ENCODE data around the gene DOCK3. TPM values are rescaled to one million over a fixed set of nuclear protein-coding genes. Genes with fewer than 3 reads are reported as not detected.
"Not testable (repeated sequence)": the region's sequence is repeated elsewhere in the genome, so short reads cannot be mapped to it uniquely, and the experiment has no call there.

The DOCK3 gene
- polyA plus RNA-seq, 4 donors, result 0.13 to 0.34 TPM; not detected in 2

GRCh38 chr3:51110586-51110985 lies 435.9 kb downstream of the DOCK3 start:
- Histone ChIP-seq H3K36me3 (ENCODE audit: control insufficient read depth in 3 of 3, insufficient read depth in 2 of 3, low read depth in 1 of 3, low read length in 3 of 3) (no peaks in the 10 kb centered on the region), H3K4me3 (ENCODE audit: low read depth in 1 of 3, low read length in 3 of 3) (no peak overlapping the region), H3K27me3 (ENCODE audit: control insufficient read depth in 3 of 3, insufficient read depth in 3 of 3, low read length in 3 of 3) (no peaks in the 10 kb centered on the region), H3K9me3 (ENCODE audit: control insufficient read depth in 2 of 2, insufficient read depth in 1 of 2, low read depth in 1 of 2, low read length in 1 of 2) (no peaks in the 10 kb centered on the region), H3K27ac (ENCODE audit: low read depth in 1 of 3, low read length in 2 of 3) (no peak overlapping the region), H3K4me1 (ENCODE audit: control insufficient read depth in 3 of 3, insufficient read depth in 2 of 3, low read depth in 1 of 3, low read length in 2 of 3) (no peaks in the 10 kb centered on the region)
- DNase-seq (no peak), FAIRE-seq (no peak)
- WGBS, 3 donors, result 70 to 80% (median 71%) methylated on average over 3 of the region's 3 CpGs

GRCh38 chr3:51122944-51123343 lies 448.2 kb downstream of the DOCK3 start:
- FAIRE-seq (no peak), DNase-seq (no peak)
- Histone ChIP-seq H3K36me3 (ENCODE audit: control insufficient read depth in 3 of 3, insufficient read depth in 2 of 3, low read depth in 1 of 3, low read length in 3 of 3) (no peaks in the 10 kb centered on the region), H3K27me3 (ENCODE audit: control insufficient read depth in 3 of 3, insufficient read depth in 3 of 3, low read length in 3 of 3) (peaks cover 0 to 6% (median 0%) of the 10 kb centered on the region in 3 donors), H3K27ac (ENCODE audit: low read depth in 1 of 3, low read length in 2 of 3) (no peak overlapping the region), H3K9me3 (ENCODE audit: control insufficient read depth in 2 of 2, insufficient read depth in 1 of 2, low read depth in 1 of 2, low read length in 1 of 2) (no peaks in the 10 kb centered on the region), H3K4me3 (ENCODE audit: low read depth in 1 of 3, low read length in 3 of 3) (no peak overlapping the region), H3K4me1 (ENCODE audit: control insufficient read depth in 3 of 3, insufficient read depth in 2 of 3, low read depth in 1 of 3, low read length in 2 of 3) (no peaks in the 10 kb centered on the region)
- WGBS, 3 donors, result 67 to 84% (median 83%) methylated on average over 2 of the region's 2 CpGs

GRCh38 chr3:51123531-51123930 lies 448.8 kb downstream of the DOCK3 start:
- WGBS, 3 donors, result 78 to 85% (median 79%) methylated on average over 3 of the region's 3 CpGs
- H3K27ac ChIP-seq (ENCODE audit: low read depth in 1 of 3, low read length in 2 of 3), result no peak overlapping the region
- FAIRE-seq (no peak), DNase-seq (no peak)
- H3K9me3 ChIP-seq (ENCODE audit: control insufficient read depth in 2 of 2, insufficient read depth in 1 of 2, low read depth in 1 of 2, low read length in 1 of 2), result no peaks in the 10 kb centered on the region
- no peaks in the 10 kb centered on the region for H3K4me1 ChIP-seq (ENCODE audit: control insufficient read depth in 3 of 3, insufficient read depth in 2 of 3, low read depth in 1 of 3, low read length in 2 of 3)
- peaks cover 0 to 6% (median 0%) of the 10 kb centered on the region in 3 donors for H3K27me3 ChIP-seq (ENCODE audit: control insufficient read depth in 3 of 3, insufficient read depth in 3 of 3, low read length in 3 of 3)
- H3K4me3 ChIP-seq (ENCODE audit: low read depth in 1 of 3, low read length in 3 of 3), result no peak overlapping the region
- no peaks in the 10 kb centered on the region for H3K36me3 ChIP-seq (ENCODE audit: control insufficient read depth in 3 of 3, insufficient read depth in 2 of 3, low read depth in 1 of 3, low read length in 3 of 3)

GRCh38 chr3:51131607-51132006 lies 456.9 kb downstream of the DOCK3 start:
- peaks cover 0 to 15% of the 10 kb centered on the region in 2 donors for H3K9me3 ChIP-seq (ENCODE audit: control insufficient read depth in 2 of 2, insufficient read depth in 1 of 2, low read depth in 1 of 2, low read length in 1 of 2)
- not testable (repeated sequence) for H3K36me3 ChIP-seq (ENCODE audit: control insufficient read depth in 3 of 3, insufficient read depth in 2 of 3, low read depth in 1 of 3, low read length in 3 of 3); H3K27me3 ChIP-seq (ENCODE audit: control insufficient read depth in 3 of 3, insufficient read depth in 3 of 3, low read length in 3 of 3); H3K4me1 ChIP-seq (ENCODE audit: control insufficient read depth in 3 of 3, insufficient read depth in 2 of 3, low read depth in 1 of 3, low read length in 2 of 3); FAIRE-seq; DNase-seq; H3K4me3 ChIP-seq (ENCODE audit: low read depth in 1 of 3, low read length in 3 of 3); H3K27ac ChIP-seq (ENCODE audit: low read depth in 1 of 3, low read length in 2 of 3)
- 94 to 100% (median 95%) methylated on average over 1 of the region's 1 CpG for WGBS, 3 donors

GRCh38 chr3:51137715-51138114 lies 463.0 kb downstream of the DOCK3 start:
- Histone ChIP-seq H3K4me1 (ENCODE audit: control insufficient read depth in 3 of 3, insufficient read depth in 2 of 3, low read depth in 1 of 3, low read length in 2 of 3) (no peaks in the 10 kb centered on the region), H3K36me3 (ENCODE audit: control insufficient read depth in 3 of 3, insufficient read depth in 2 of 3, low read depth in 1 of 3, low read length in 3 of 3) (no peaks in the 10 kb centered on the region), H3K4me3 (ENCODE audit: low read depth in 1 of 3, low read length in 3 of 3) (no peak overlapping the region), H3K27ac (ENCODE audit: low read depth in 1 of 3, low read length in 2 of 3) (no peak overlapping the region), H3K9me3 (ENCODE audit: control insufficient read depth in 2 of 2, insufficient read depth in 1 of 2, low read depth in 1 of 2, low read length in 1 of 2) (peaks cover 0 to 3% of the 10 kb centered on the region in 2 donors), H3K27me3 (ENCODE audit: control insufficient read depth in 3 of 3, insufficient read depth in 3 of 3, low read length in 3 of 3) (no peaks in the 10 kb centered on the region)
- FAIRE-seq, result no peak
- WGBS, 3 donors, result 74 to 95% (median 88%) methylated on average over 1 of the region's 1 CpG
- DNase-seq, result no peak

- Histone ChIP-seq H3K27me3 (ENCODE audit: control insufficient read depth in 3 of 3, insufficient read depth in 3 of 3, low read length in 3 of 3) (no peaks in the 10 kb centered on the region), H3K4me1 (ENCODE audit: control insufficient read depth in 3 of 3, insufficient read depth in 2 of 3, low read depth in 1 of 3, low read length in 2 of 3) (no peaks in the 10 kb centered on the region), H3K36me3 (ENCODE audit: control insufficient read depth in 3 of 3, insufficient read depth in 2 of 3, low read depth in 1 of 3, low read length in 3 of 3) (no peaks in the 10 kb centered on the region), H3K27ac (ENCODE audit: low read depth in 1 of 3, low read length in 2 of 3) (no peak overlapping the region), H3K4me3 (ENCODE audit: low read depth in 1 of 3, low read length in 3 of 3) (no peak overlapping the region), H3K9me3 (ENCODE audit: control insufficient read depth in 2 of 2, insufficient read depth in 1 of 2, low read depth in 1 of 2, low read length in 1 of 2) (no peaks in the 10 kb centered on the region)
- DNase-seq (no peak), FAIRE-seq (no peak)
- 84 to 94% (median 94%) methylated on average over 1 of the region's 1 CpG for WGBS, 3 donors
These were observed 464.9 kb downstream of the DOCK3 start for GRCh38 chr3:51139616-51140015.

GRCh38 chr3:51141573-51141972 lies 466.8 kb downstream of the DOCK3 start:
- WGBS, 3 donors, result 38 to 52% (median 44%) methylated on average over 2 of the region's 2 CpGs
- Histone ChIP-seq H3K27ac (ENCODE audit: low read depth in 1 of 3, low read length in 2 of 3) (no peak overlapping the region), H3K4me3 (ENCODE audit: low read depth in 1 of 3, low read length in 3 of 3) (no peak overlapping the region), H3K4me1 (ENCODE audit: control insufficient read depth in 3 of 3, insufficient read depth in 2 of 3, low read depth in 1 of 3, low read length in 2 of 3) (no peaks in the 10 kb centered on the region), H3K9me3 (ENCODE audit: control insufficient read depth in 2 of 2, insufficient read depth in 1 of 2, low read depth in 1 of 2, low read length in 1 of 2) (no peaks in the 10 kb centered on the region), H3K27me3 (ENCODE audit: control insufficient read depth in 3 of 3, insufficient read depth in 3 of 3, low read length in 3 of 3) (no peaks in the 10 kb centered on the region), H3K36me3 (ENCODE audit: control insufficient read depth in 3 of 3, insufficient read depth in 2 of 3, low read depth in 1 of 3, low read length in 3 of 3) (no peaks in the 10 kb centered on the region)
- no peak for FAIRE-seq
- no peak for DNase-seq

- Histone ChIP-seq H3K4me1 (ENCODE audit: control insufficient read depth in 3 of 3, insufficient read depth in 2 of 3, low read depth in 1 of 3, low read length in 2 of 3) (no peaks in the 10 kb centered on the region), H3K36me3 (ENCODE audit: control insufficient read depth in 3 of 3, insufficient read depth in 2 of 3, low read depth in 1 of 3, low read length in 3 of 3) (no peaks in the 10 kb centered on the region), H3K4me3 (ENCODE audit: low read depth in 1 of 3, low read length in 3 of 3) (no peak overlapping the region), H3K27ac (ENCODE audit: low read depth in 1 of 3, low read length in 2 of 3) (no peak overlapping the region), H3K9me3 (ENCODE audit: control insufficient read depth in 2 of 2, insufficient read depth in 1 of 2, low read depth in 1 of 2, low read length in 1 of 2) (no peaks in the 10 kb centered on the region), H3K27me3 (ENCODE audit: control insufficient read depth in 3 of 3, insufficient read depth in 3 of 3, low read length in 3 of 3) (no peaks in the 10 kb centered on the region)
- DNase-seq (no peak), FAIRE-seq (no peak)
- WGBS, 3 donors, result 75 to 83% (median 77%) methylated on average over 8 of the region's 8 CpGs
These were observed 471.3 kb downstream of the DOCK3 start for GRCh38 chr3:51145811-51146585.

- Histone ChIP-seq H3K27me3 (ENCODE audit: control insufficient read depth in 3 of 3, insufficient read depth in 3 of 3, low read length in 3 of 3) (no peaks in the 10 kb centered on the region), H3K9me3 (ENCODE audit: control insufficient read depth in 2 of 2, insufficient read depth in 1 of 2, low read depth in 1 of 2, low read length in 1 of 2) (no peaks in the 10 kb centered on the region), H3K36me3 (ENCODE audit: control insufficient read depth in 3 of 3, insufficient read depth in 2 of 3, low read depth in 1 of 3, low read length in 3 of 3) (no peaks in the 10 kb centered on the region), H3K4me1 (ENCODE audit: control insufficient read depth in 3 of 3, insufficient read depth in 2 of 3, low read depth in 1 of 3, low read length in 2 of 3) (no peaks in the 10 kb centered on the region), H3K27ac (ENCODE audit: low read depth in 1 of 3, low read length in 2 of 3) (no peak overlapping the region), H3K4me3 (ENCODE audit: low read depth in 1 of 3, low read length in 3 of 3) (no peak overlapping the region)
- FAIRE-seq, result no peak
- WGBS, 3 donors, result 87 to 92% (median 91%) methylated on average over 2 of the region's 2 CpGs
- no peak for DNase-seq
These were observed 472.1 kb downstream of the DOCK3 start for GRCh38 chr3:51146781-51147180.

Data from small intestine (tissue), 7 donors.